BLaER1 treated with 17β-estradiol and CSF1 and Interleukin-3, amounts not matched to agents 10 nM and 100 nM (cell line): Measurements from ENCODE around the gene SIGMAR1.

Experiments
- H3K27ac ChIP-seq, 11 experiments: shearing (Covaris generic); formaldehyde crosslinking; 2 replicates each; pipeline ENCODE4 v1.8.1; 2022
- H3K27me3 ChIP-seq, 11 experiments: shearing (Covaris generic); formaldehyde crosslinking; 2 replicates each; pipeline ENCODE4 v1.8.1; 2022
- H3K36me3 ChIP-seq, 11 experiments: shearing (Covaris generic); formaldehyde crosslinking; 2 replicates each; pipeline ENCODE4 v1.8.1; 2022
- H3K4me1 ChIP-seq, 10 experiments: shearing (Covaris generic); formaldehyde crosslinking; 2 replicates each; pipeline ENCODE4 v1.8.1; 2022
- H3K4me2 ChIP-seq, 11 experiments: shearing (Covaris generic); formaldehyde crosslinking; 2 replicates each; pipeline ENCODE4 v1.8.1; 2022
- H3K4me3 ChIP-seq, 10 experiments: shearing (Covaris generic); formaldehyde crosslinking; 2 replicates each; pipeline ENCODE4 v1.8.1; 2022
- H3K9ac ChIP-seq, 11 experiments: shearing (Covaris generic); formaldehyde crosslinking; 2 replicates each; pipeline ENCODE4 v1.8.1; 2022
- H3K9me3 ChIP-seq, 11 experiments: shearing (Covaris generic); formaldehyde crosslinking; replicated peaks in 1 of 11; 2 replicates each; pipeline ENCODE4 v1.8.1; 2022
- H4K20me1 ChIP-seq, 11 experiments: shearing (Covaris generic); formaldehyde crosslinking; 2 replicates each; pipeline ENCODE4 v1.8.1; 2022
- Cebpa-rat ChIP-seq, 11 experiments: shearing (Covaris generic); IDR thresholded peaks; 2 replicates each; pipeline ENCODE4 v1.8.1; 2022

Gene SIGMAR1

DNA sequence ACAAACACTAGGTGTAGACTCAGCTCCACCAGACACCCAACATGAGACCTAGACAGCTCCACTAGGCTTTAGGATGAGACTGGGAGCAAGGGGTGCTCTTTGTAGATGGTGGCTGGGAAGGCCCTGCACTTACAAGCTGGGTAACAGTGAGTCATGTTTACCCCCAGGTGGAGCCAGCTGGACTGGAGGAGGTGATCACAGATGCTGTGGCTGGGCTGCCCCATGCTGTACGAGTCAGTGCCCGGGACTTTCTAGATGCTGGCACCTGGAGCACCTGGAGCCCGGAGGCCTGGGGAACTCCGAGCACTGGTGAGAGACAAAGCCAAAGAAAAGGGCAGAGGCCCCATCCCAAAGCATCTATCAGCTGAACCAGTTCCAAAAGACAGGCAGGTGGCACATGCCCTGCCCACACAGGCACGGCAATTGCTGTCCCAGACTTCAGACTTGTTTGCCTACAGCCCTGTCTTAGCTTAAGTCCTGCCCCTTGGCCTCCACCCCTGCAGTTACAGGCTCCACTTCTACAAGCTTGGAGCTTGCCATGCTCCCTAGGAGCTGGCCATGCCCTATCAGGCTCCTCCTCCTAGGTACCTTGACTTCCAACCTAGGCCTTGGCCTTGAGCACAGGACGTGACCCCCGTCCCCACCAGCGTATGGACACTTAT lies 22.1 kb upstream of the SIGMAR1 start:
- Histone ChIP-seq H3K4me3 (no peak overlapping the region), H3K9me3 (no peaks in the 10 kb centered on the region), H3K36me3 (peaks cover 0 to 11% (median 0%) of the 10 kb centered on the region in 11 experiments; a peak in 4 of 22 replicates), H3K4me1 (peaks cover 4 to 9% (median 5%) of the 10 kb centered on the region in 10 experiments), H3K27me3 (no peaks in the 10 kb centered on the region), H3K4me2 (no peak overlapping the region), H4K20me1 (0 out of 22 replicates have a peak, but pooled peaks cover 0 to 5% (median 0%) of the 10 kb centered on the region in 11 experiments), H3K27ac (no peak overlapping the region), H3K9ac (no peak overlapping the region)
- no peak for TF ChIP-seq Cebpa-rat (IDR thresholded peaks at IDR 0.05)

- no peak overlapping the region for H3K4me2 ChIP-seq
- H3K36me3 ChIP-seq, result peaks cover 0 to 11% (median 0%) of the 10 kb centered on the region in 11 experiments; a peak in 4 of 22 replicates
- no peaks in the 10 kb centered on the region for H3K9me3 ChIP-seq
- H3K4me1 ChIP-seq, result peaks cover under 1 to 1% (median 1%) of the 10 kb centered on the region in 10 experiments; a peak in 18 of 20 replicates
- no peak for TF ChIP-seq Cebpa-rat (IDR thresholded peaks at IDR 0.05)
- H3K27ac ChIP-seq, result no peak overlapping the region
- no peak overlapping the region for H3K4me3 ChIP-seq
- H3K9ac ChIP-seq, result no peak overlapping the region
- H3K27me3 ChIP-seq, result no peaks in the 10 kb centered on the region
- 0 out of 22 replicates have a peak, but pooled peaks cover 0 to 5% (median 0%) of the 10 kb centered on the region in 11 experiments for H4K20me1 ChIP-seq
Measured at GRCh38 chr9:34658461-34658860, 20.9 kb upstream of the SIGMAR1 start.

- H3K4me1 ChIP-seq, result peaks cover 9 to 16% (median 13%) of the 10 kb centered on the region in 10 experiments
- peaks cover 0 to 11% (median 0%) of the 10 kb centered on the region in 11 experiments; a peak in 4 of 22 replicates for H3K36me3 ChIP-seq
- H3K4me3 ChIP-seq, result no peak overlapping the region
- no peak for TF ChIP-seq Cebpa-rat (IDR thresholded peaks at IDR 0.05)
- H3K9me3 ChIP-seq, result no peaks in the 10 kb centered on the region
- no peak overlapping the region for H3K9ac ChIP-seq
- no peaks in the 10 kb centered on the region for H3K27me3 ChIP-seq
- no peak overlapping the region for H3K27ac ChIP-seq
- peaks cover 0 to 5% (median 0%) of the 10 kb centered on the region in 11 experiments; a peak in 1 of 22 replicates for H4K20me1 ChIP-seq
- no peak overlapping the region for H3K4me2 ChIP-seq
Measured at GRCh38 chr9:34656992-34657391, 19.4 kb upstream of the SIGMAR1 start.

GRCh38 chr9:34655394-34655793 lies 17.8 kb upstream of the SIGMAR1 start:
- Histone ChIP-seq H3K36me3 (peaks cover 7 to 23% (median 9%) of the 10 kb centered on the region in 11 experiments; a peak in 18 of 22 replicates), H3K27ac (no peak overlapping the region), H3K27me3 (no peaks in the 10 kb centered on the region), H4K20me1 (peaks cover 0 to 6% (median 0%) of the 10 kb centered on the region in 11 experiments; a peak in 1 of 22 replicates), H3K4me3 (no peak overlapping the region), H3K9ac (no peak overlapping the region), H3K4me1 (peaks cover 9 to 19% (median 14%) of the 10 kb centered on the region in 10 experiments), H3K4me2 (no peak overlapping the region), H3K9me3 (no peaks in the 10 kb centered on the region)
- TF ChIP-seq Cebpa-rat (IDR thresholded peaks at IDR 0.05), result no peak

DNA sequence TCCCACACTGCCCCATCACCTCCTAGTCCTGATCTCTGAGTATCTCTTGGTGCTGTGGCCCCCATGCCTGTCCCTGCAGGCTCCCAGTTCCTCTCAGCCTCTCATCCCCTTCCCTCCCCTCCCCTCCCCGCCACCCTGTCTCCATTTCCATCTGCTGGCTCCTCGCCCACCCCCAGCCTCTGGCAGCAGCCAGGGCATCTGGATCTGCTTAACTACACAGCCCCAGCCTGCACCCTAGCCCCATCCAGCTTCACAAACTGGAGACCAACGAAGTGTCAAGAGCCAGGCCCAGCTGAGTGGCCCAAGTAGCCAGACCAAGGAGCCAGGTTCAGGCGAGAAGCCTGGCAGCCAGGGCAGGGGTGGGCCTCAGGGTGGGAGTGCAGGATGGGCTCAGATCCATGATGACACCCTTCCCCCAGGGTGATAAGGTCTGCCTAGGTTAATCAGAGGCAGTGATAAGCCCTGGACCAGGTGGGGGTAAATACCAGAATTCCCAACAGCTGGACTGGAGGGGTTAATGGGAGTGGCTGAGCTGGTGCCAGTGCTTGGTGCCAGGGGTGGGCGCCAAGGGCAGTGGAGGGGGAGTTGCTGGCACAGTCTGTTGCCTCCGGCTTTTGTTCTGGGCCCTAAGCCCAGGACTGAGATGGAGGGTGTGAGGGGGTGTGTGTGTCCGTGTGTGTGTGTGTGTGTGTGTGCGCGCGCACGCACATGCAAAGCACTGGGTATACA lies 16.9 kb upstream of the SIGMAR1 start:
- Histone ChIP-seq H3K4me2 (no peak overlapping the region), H3K4me3 (no peak overlapping the region), H4K20me1 (peaks cover 0 to 6% (median 0%) of the 10 kb centered on the region in 11 experiments; a peak in 2 of 22 replicates), H3K9me3 (no peaks in the 10 kb centered on the region), H3K27me3 (no peaks in the 10 kb centered on the region), H3K9ac (no peak overlapping the region), H3K4me1 (peaks cover 9 to 20% (median 14%) of the 10 kb centered on the region in 10 experiments), H3K36me3 (peaks cover 14 to 25% (median 17%) of the 10 kb centered on the region in 11 experiments), H3K27ac (no peak overlapping the region)
- no peak for TF ChIP-seq Cebpa-rat (IDR thresholded peaks at IDR 0.05)

DNA sequence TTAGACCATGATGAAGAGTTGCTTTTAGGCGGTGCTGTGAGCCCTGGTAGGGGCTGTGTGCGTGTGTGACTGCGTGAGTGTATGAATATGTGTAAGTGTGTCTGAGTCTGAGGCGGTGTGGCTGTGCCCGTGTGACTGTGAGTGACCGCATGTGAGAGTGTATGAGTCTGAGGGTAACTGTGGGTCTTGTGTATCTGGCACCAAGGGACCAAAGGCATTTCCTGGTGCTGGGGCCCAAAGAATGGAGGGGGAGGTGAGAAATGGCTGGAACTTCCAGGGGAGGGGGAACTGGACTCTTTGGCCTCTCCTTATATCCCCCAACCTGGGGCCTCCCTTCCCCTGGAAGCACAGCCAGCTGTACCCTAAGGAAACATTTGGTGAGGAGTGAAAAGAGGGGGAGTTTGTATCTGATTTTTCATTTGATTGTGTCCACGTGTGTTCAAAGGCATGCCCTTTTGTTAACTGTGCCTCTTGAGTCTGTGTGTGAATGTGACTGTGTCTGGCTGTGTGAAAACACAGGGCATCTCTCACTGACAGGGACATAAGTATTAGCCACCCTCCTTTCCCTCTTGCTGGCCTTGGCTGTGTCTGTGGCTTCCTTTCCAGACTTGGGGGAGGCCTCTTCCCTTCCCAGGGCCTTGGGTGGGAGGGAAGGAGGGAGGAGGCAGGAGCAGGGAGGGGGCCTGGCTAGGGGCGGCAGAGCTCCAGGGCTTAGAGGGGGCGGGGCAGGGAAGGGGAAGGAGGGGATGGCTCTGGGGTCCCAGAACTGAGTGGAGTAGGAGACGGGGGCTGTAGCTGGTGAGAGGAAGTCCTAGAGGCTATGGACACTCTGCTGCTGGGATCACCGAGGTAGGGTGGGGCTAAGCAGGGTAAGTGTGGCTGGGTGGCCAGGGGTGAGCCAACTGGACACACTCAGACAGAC lies 15.8 kb upstream of the SIGMAR1 start:
- Histone ChIP-seq H3K36me3 (peaks cover 25 to 35% (median 28%) of the 10 kb centered on the region in 11 experiments), H3K9me3 (no peaks in the 10 kb centered on the region), H3K4me1 (peaks cover 14 to 31% (median 21%) of the 10 kb centered on the region in 10 experiments), H3K27me3 (no peaks in the 10 kb centered on the region), H4K20me1 (peaks cover 0 to 6% (median 0%) of the 10 kb centered on the region in 11 experiments; a peak in 4 of 22 replicates), H3K27ac (peak overlapping the region in 1 of 11 experiments; percentile 20; a peak in 1 of 22 replicates), H3K4me2 (peak overlapping the region in 10 of 11 experiments; percentile 8 to 42 (median 26); a peak in 9 of 22 replicates), H3K9ac (peak overlapping the region in 4 of 11 experiments; percentile 10 to 31 (median 17); a peak in 4 of 22 replicates), H3K4me3 (no peak overlapping the region)
- TF ChIP-seq Cebpa-rat (IDR thresholded peaks at IDR 0.05), result no peak

DNA sequence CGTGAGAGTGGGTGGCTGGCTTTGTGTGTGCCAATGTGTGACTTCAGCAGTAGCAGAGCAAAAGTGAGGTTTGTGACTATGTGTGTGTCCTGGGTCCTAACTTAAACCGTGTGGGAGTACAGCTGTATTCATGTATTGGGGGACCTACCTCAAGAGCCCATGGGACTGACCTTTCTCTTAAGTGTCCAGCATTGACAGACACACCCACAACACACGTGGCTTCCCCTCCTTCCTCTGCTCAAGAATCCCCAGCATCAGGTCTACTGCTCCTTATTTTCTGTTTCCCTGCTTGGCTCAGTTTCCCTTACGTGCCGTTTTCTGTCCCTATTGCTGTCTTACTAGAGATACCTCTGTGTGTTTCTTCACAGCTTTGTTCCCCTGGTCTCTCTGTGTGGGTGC lies 15.0 kb upstream of the SIGMAR1 start:
- Histone ChIP-seq H3K27me3 (no peaks in the 10 kb centered on the region), H3K27ac (0 out of 22 replicates have a peak overlapping the region, but pooled peaks of 1 of the 11 experiments have one; percentile 20), H4K20me1 (peaks cover 0 to 13% (median 6%) of the 10 kb centered on the region in 11 experiments; a peak in 11 of 22 replicates), H3K4me3 (no peak overlapping the region), H3K4me2 (peak overlapping the region in 8 of 11 experiments; percentile 9 to 42 (median 28); a peak in 6 of 22 replicates), H3K9ac (no peak overlapping the region; a peak in 1 of 22 replicates), H3K9me3 (no peaks in the 10 kb centered on the region), H3K36me3 (peaks cover 29 to 40% (median 34%) of the 10 kb centered on the region in 11 experiments), H3K4me1 (peaks cover 22 to 39% (median 29%) of the 10 kb centered on the region in 10 experiments)
- no peak for TF ChIP-seq Cebpa-rat (IDR thresholded peaks at IDR 0.05)
